ENCODE results near the gene KLHL29. TPM values are rescaled to one million over a fixed set of nuclear protein-coding genes. Genes with fewer than 3 reads are reported as not detected.

The KLHL29 gene
- total RNA-seq, 2 experiments from 2014 or later: 0.10 to 0.33 TPM

DNA sequence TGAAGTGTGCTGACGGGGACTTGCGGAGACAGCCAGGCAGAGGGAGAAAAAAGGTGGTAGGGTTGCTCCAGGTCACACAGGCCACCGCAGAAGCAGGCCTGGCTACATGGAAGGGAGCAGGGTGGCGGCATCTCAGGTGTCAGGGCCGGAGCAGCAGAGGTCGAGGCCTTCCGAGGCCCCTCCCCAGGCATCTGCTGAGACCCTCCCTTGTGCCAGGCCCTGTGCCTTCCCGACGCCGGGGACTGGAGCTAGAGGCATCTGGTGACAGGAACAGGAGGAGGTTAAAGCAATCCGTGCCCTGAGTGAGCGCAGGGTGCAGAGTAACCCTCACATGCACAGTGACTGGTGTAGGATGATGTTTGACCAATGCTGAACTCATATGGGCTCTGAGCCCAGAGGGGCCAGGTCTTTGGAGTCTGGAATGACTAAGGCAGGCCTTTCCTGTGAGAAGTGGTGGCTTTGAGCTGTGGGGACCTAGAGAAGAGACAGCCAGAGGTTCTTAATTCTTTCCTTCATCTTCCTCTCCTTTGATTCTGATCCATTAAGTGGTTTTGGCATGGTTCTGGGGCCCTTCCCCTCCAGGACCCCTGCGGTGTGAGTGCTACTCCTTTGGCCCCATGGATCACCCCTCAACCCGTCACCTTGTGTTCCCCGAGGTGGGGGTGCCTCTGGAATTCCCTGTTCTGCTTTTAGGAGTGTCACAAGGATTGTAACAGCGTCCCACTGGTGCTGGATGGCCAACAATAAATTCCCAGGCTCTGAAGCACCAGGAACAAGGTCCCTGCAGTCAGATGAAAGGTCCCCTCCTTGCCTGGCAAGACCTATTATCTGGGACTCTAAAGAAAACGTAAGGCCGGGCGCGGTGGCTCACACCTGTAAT, 72.1 kb downstream of the KLHL29 start:
- Mint-ChIP-seq H3K4me3 (no peak overlapping the region), H3K27ac (no peak overlapping the region), H3K9me3 (no peaks in the 10 kb centered on the region), H3K36me3 (ENCODE audit: low read depth) (no peaks in the 10 kb centered on the region), H3K27me3 (peaks cover 26% of the 10 kb centered on the region), H3K4me1 (peaks cover 13% of the 10 kb centered on the region)
- ChIA-PET POLR2A (no interaction called here), CTCF (interaction anchor here (0.6 kb wide), 1 partner anchor 578 kb away, joined by 3 read pairs; no protein-coding TSS in a partner anchor)
- DNase-seq: no peak

DNA sequence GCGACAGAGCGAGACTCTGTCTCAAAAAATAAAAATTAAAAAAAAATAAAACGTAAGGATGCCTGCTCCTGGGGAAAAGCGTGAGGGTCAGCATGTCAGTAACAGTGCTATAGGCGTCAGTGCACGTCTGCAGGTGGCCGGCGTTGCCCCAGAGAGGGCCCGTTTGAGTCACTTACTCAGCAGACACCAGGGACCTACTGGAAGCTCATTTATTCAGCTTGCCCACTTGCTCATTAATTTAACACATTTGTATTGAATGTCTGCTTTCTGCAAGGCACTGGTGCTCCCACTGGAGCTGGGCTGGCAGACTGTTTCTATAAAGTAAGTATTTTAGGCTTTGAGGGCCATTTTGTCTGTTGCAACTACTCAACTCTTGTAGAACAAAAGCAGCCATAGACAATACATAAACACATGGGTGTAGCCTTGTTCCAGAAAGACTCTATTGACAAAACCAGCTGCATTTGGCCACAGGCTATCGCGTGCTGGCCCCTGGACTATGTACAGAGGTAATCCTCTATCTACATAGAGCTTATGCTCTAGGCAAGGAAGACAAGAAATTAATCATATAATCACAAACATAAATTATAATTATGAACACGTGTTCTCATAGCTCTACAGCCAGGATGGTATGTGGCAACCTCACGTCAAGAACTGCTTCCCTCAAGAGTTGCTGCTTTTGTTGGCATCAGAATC, 73.2 kb downstream of the KLHL29 start:
- peaks cover 20% of the 10 kb centered on the region for H3K27me3 Mint-ChIP-seq
- H3K4me3 Mint-ChIP-seq: no peak overlapping the region
- H3K9me3 Mint-ChIP-seq: no peaks in the 10 kb centered on the region
- CTCF ChIA-PET: no interaction called here
- no peak for DNase-seq
- peaks cover 6% of the 10 kb centered on the region for H3K4me1 Mint-ChIP-seq
- POLR2A ChIA-PET: no interaction called here
- H3K36me3 Mint-ChIP-seq (ENCODE audit: low read depth): no peaks in the 10 kb centered on the region
- H3K27ac Mint-ChIP-seq: no peak overlapping the region

- Mint-ChIP-seq H3K9me3 (no peaks in the 10 kb centered on the region), H3K4me1 (no peaks in the 10 kb centered on the region), H3K27me3 (peaks cover 20% of the 10 kb centered on the region), H3K4me3 (no peak overlapping the region), H3K27ac (no peak overlapping the region), H3K36me3 (ENCODE audit: low read depth) (no peaks in the 10 kb centered on the region)
- CTCF ChIA-PET: interaction anchor here (1.2 kb wide), 1 partner anchor 30 kb away, joined by 3 read pairs; no protein-coding TSS in a partner anchor
- POLR2A ChIA-PET: no interaction called here
- DNase-seq: no peak
These were observed 74.1 kb downstream of the KLHL29 start for GRCh38 chr2:23459032-23459431.

GRCh38 chr2:23460228-23460627, 75.2 kb downstream of the KLHL29 start:
- Mint-ChIP-seq H3K4me1 (no peaks in the 10 kb centered on the region), H3K9me3 (no peaks in the 10 kb centered on the region), H3K27ac (no peak overlapping the region), H3K36me3 (ENCODE audit: low read depth) (no peaks in the 10 kb centered on the region), H3K4me3 (no peak overlapping the region), H3K27me3 (peaks cover 17% of the 10 kb centered on the region)
- no peak for DNase-seq
- POLR2A ChIA-PET: no interaction called here
- CTCF ChIA-PET: interaction anchor here (1.3 to 1.6 kb wide), 2 partner anchors 11 to 260 kb away, joined by 4 to 6 read pairs; no protein-coding TSS in a partner anchor

- no peak overlapping the region for H3K27ac Mint-ChIP-seq
- no peak overlapping the region for H3K4me3 Mint-ChIP-seq
- H3K27me3 Mint-ChIP-seq: peaks cover 24% of the 10 kb centered on the region
- no peaks in the 10 kb centered on the region for H3K36me3 Mint-ChIP-seq (ENCODE audit: low read depth)
- no peak for DNase-seq
- ChIA-PET POLR2A (no interaction called here), CTCF (interaction anchor here (1.0 to 1.6 kb wide), 3 partner anchors 12 to 260 kb away, joined by 4 to 6 read pairs (median 5); no protein-coding TSS in a partner anchor)
- no peaks in the 10 kb centered on the region for H3K9me3 Mint-ChIP-seq
- no peaks in the 10 kb centered on the region for H3K4me1 Mint-ChIP-seq
These were observed 76.0 kb downstream of the KLHL29 start for GRCh38 chr2:23460993-23461392.

DNA sequence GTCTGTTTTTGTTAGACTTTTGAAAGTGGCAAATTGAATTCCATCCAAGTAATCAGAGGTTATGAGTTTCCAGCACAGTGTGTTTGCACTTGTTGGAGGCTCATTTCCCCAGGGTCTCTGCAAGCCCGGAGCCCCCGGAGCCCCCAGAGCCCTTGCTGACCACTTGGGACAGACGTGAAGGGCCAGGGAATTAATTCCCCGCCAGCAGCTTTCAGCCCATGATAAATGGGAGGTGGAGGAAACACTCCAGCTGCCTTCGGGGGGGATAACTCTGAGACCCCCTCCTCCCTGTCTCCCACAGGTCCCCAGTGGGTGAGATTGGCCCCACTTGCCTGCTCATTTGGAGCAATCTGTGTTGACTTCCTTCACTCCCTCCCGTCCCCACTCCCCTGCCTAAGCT, 79.2 kb downstream of the KLHL29 start:
- no peak for DNase-seq
- Mint-ChIP-seq H3K4me1 (no peaks in the 10 kb centered on the region), H3K36me3 (ENCODE audit: low read depth) (no peaks in the 10 kb centered on the region), H3K9me3 (no peaks in the 10 kb centered on the region), H3K4me3 (no peak overlapping the region), H3K27ac (no peak overlapping the region), H3K27me3 (peaks cover 42% of the 10 kb centered on the region)
- POLR2A ChIA-PET: no interaction called here
- CTCF ChIA-PET: no interaction called here

GRCh38 chr2:23464905-23465537, 80.0 kb downstream of the KLHL29 start:
- Mint-ChIP-seq H3K9me3 (no peaks in the 10 kb centered on the region), H3K4me1 (no peaks in the 10 kb centered on the region), H3K4me3 (no peak overlapping the region), H3K27ac (no peak overlapping the region), H3K27me3 (peaks cover 49% of the 10 kb centered on the region), H3K36me3 (ENCODE audit: low read depth) (no peaks in the 10 kb centered on the region)
- ChIA-PET POLR2A (no interaction called here), CTCF (no interaction called here)
- no peak for DNase-seq

GRCh38 chr2:23465936-23466335, 81.0 kb downstream of the KLHL29 start:
- Mint-ChIP-seq H3K4me1 (no peaks in the 10 kb centered on the region), H3K27me3 (peaks cover 43% of the 10 kb centered on the region), H3K36me3 (ENCODE audit: low read depth) (no peaks in the 10 kb centered on the region), H3K9me3 (no peaks in the 10 kb centered on the region), H3K27ac (no peak overlapping the region), H3K4me3 (no peak overlapping the region)
- no peak for DNase-seq
- ChIA-PET CTCF (no interaction called here), POLR2A (no interaction called here)

- no peaks in the 10 kb centered on the region for H3K9me3 Mint-ChIP-seq
- H3K4me3 Mint-ChIP-seq: no peak overlapping the region
- H3K36me3 Mint-ChIP-seq (ENCODE audit: low read depth): no peaks in the 10 kb centered on the region
- H3K4me1 Mint-ChIP-seq: no peaks in the 10 kb centered on the region
- no peak for DNase-seq
- no peak overlapping the region for H3K27ac Mint-ChIP-seq
- POLR2A ChIA-PET: interaction anchor here (1.2 kb wide), 1 partner anchor 9 kb away, joined by 3 read pairs; no protein-coding TSS in a partner anchor
- CTCF ChIA-PET: no interaction called here
- H3K27me3 Mint-ChIP-seq: peaks cover 42% of the 10 kb centered on the region
These were observed 82.6 kb downstream of the KLHL29 start for GRCh38 chr2:23467618-23468017.

GRCh38 chr2:23468474-23469141, 83.6 kb downstream of the KLHL29 start:
- CTCF ChIA-PET: no interaction called here
- H3K27ac Mint-ChIP-seq: no peak overlapping the region
- peaks cover 49% of the 10 kb centered on the region for H3K27me3 Mint-ChIP-seq
- no peaks in the 10 kb centered on the region for H3K9me3 Mint-ChIP-seq
- no peaks in the 10 kb centered on the region for H3K36me3 Mint-ChIP-seq (ENCODE audit: low read depth)
- DNase-seq: no peak
- H3K4me1 Mint-ChIP-seq: no peaks in the 10 kb centered on the region
- H3K4me3 Mint-ChIP-seq: no peak overlapping the region
- POLR2A ChIA-PET: interaction anchor here (0.9 kb wide), 1 partner anchor 188 kb away, joined by 3 read pairs; no protein-coding TSS in a partner anchor

- DNase-seq: no peak
- no peaks in the 10 kb centered on the region for H3K36me3 Mint-ChIP-seq (ENCODE audit: low read depth)
- no peaks in the 10 kb centered on the region for H3K4me1 Mint-ChIP-seq
- ChIA-PET POLR2A (no interaction called here), CTCF (no interaction called here)
- no peaks in the 10 kb centered on the region for H3K9me3 Mint-ChIP-seq
- H3K27me3 Mint-ChIP-seq: peaks cover 53% of the 10 kb centered on the region
- no peak overlapping the region for H3K4me3 Mint-ChIP-seq
- H3K27ac Mint-ChIP-seq: no peak overlapping the region
These were observed 84.2 kb downstream of the KLHL29 start for GRCh38 chr2:23469142-23469540.

GRCh38 chr2:23475036-23475435, 90.1 kb downstream of the KLHL29 start:
- Mint-ChIP-seq H3K27me3 (peaks cover 39% of the 10 kb centered on the region), H3K9me3 (no peaks in the 10 kb centered on the region), H3K36me3 (ENCODE audit: low read depth) (no peaks in the 10 kb centered on the region), H3K27ac (no peak overlapping the region), H3K4me1 (no peaks in the 10 kb centered on the region), H3K4me3 (no peak overlapping the region)
- no peak for DNase-seq
- ChIA-PET CTCF (no interaction called here), POLR2A (no interaction called here)

- POLR2A ChIA-PET: no interaction called here
- H3K27me3 Mint-ChIP-seq: peaks cover 42% of the 10 kb centered on the region
- H3K27ac Mint-ChIP-seq: no peak overlapping the region
- H3K4me1 Mint-ChIP-seq: no peaks in the 10 kb centered on the region
- no peaks in the 10 kb centered on the region for H3K9me3 Mint-ChIP-seq
- DNase-seq: no peak
- CTCF ChIA-PET: interaction anchor here (1.3 kb wide), 1 partner anchor 14 kb away, joined by 3 read pairs; no protein-coding TSS in a partner anchor
- H3K36me3 Mint-ChIP-seq (ENCODE audit: low read depth): no peaks in the 10 kb centered on the region
- H3K4me3 Mint-ChIP-seq: no peak overlapping the region
These were observed 90.5 kb downstream of the KLHL29 start for GRCh38 chr2:23475473-23475872.
